ENCODE measurements around the gene GALNT9. TPM values are rescaled to one million over a fixed set of nuclear protein-coding genes. Genes with fewer than 3 reads are reported as not detected.

GALNT9 gene
- total RNA-seq, 1 donor from 2014 or later = 2.1 TPM

- H3K4me1 Mint-ChIP-seq (ENCODE audit: low read depth, unreplicated experiment) = no peaks in the 10 kb centered on the region
- H3K27ac ChIP-seq (ENCODE audit: low read depth, low read length) = no peak overlapping the region
- no peaks in the 10 kb centered on the region for H3K4me1 ChIP-seq (ENCODE audit: insufficient read depth, low read length)
- peaks cover 3% of the 10 kb centered on the region for H3K36me3 Mint-ChIP-seq (ENCODE audit: low read depth, unreplicated experiment)
- no peaks in the 10 kb centered on the region for H4K20me1 ChIP-seq (ENCODE audit: insufficient read depth, low read length)
- H3K27me3 Mint-ChIP-seq (ENCODE audit: low read depth, unreplicated experiment) = peaks cover 33% of the 10 kb centered on the region
- H3K9me3 ChIP-seq (ENCODE audit: insufficient read depth, low read depth, low read length) = peaks cover 2% of the 10 kb centered on the region
- no peak overlapping the region for H2AFZ ChIP-seq (ENCODE audit: low read depth, low read length)
- no peak for TF ChIP-seq CTCF (IDR thresholded peaks at IDR 0.05; ENCODE audit: insufficient read depth, low read depth, low read length)
- TF ChIP-seq EZH2 (IDR thresholded peaks at IDR 0.05; ENCODE audit: insufficient read depth, low read length) = no peak
- H3K79me2 ChIP-seq (ENCODE audit: insufficient read depth, low read length) = no peaks in the 10 kb centered on the region
- no peak overlapping the region for H3K27ac Mint-ChIP-seq (ENCODE audit: unreplicated experiment)
- H3K27me3 ChIP-seq (ENCODE audit: insufficient read depth, low read length) = no peaks in the 10 kb centered on the region
- no peaks in the 10 kb centered on the region for H3K36me3 ChIP-seq (ENCODE audit: insufficient read depth, low read length)
- no peak for DNase-seq (ENCODE audit: low read depth)
- H3K4me2 ChIP-seq (ENCODE audit: low read length) = no peak overlapping the region
- H3K4me3 ChIP-seq (ENCODE audit: insufficient read depth, low read depth, low read length) = no peak overlapping the region
- H3K9me3 Mint-ChIP-seq (ENCODE audit: unreplicated experiment) = peaks cover 5% of the 10 kb centered on the region
- H3K4me3 Mint-ChIP-seq (ENCODE audit: unreplicated experiment) = no peak overlapping the region
- no peak overlapping the region for H3K9ac ChIP-seq (ENCODE audit: low read length)
- FAIRE-seq = no peak
Observed at GRCh38 chr12:132235116-132235820, 94.1 kb downstream of the GALNT9 start.

GRCh38 chr12:132230381-132230780, 99.0 kb downstream of the GALNT9 start:
- no peak overlapping the region for H3K9ac ChIP-seq (ENCODE audit: low read length)
- H3K79me2 ChIP-seq (ENCODE audit: insufficient read depth, low read length) = no peaks in the 10 kb centered on the region
- Mint-ChIP-seq H3K9me3 (ENCODE audit: unreplicated experiment) (peaks cover 3% of the 10 kb centered on the region), H3K36me3 (ENCODE audit: low read depth, unreplicated experiment) (no peaks in the 10 kb centered on the region), H3K4me1 (ENCODE audit: low read depth, unreplicated experiment) (no peaks in the 10 kb centered on the region), H3K4me3 (ENCODE audit: unreplicated experiment) (no peak overlapping the region), H3K27me3 (ENCODE audit: low read depth, unreplicated experiment) (peaks cover 25% of the 10 kb centered on the region), H3K27ac (ENCODE audit: unreplicated experiment) (no peak overlapping the region)
- H4K20me1 ChIP-seq (ENCODE audit: insufficient read depth, low read length) = no peaks in the 10 kb centered on the region
- FAIRE-seq (no peak), DNase-seq (ENCODE audit: low read depth) (no peak)
- no peaks in the 10 kb centered on the region for H3K4me1 ChIP-seq (ENCODE audit: insufficient read depth, low read length)
- H2AFZ ChIP-seq (ENCODE audit: low read depth, low read length) = no peak overlapping the region
- H3K4me2 ChIP-seq (ENCODE audit: low read length) = no peak overlapping the region
- H3K36me3 ChIP-seq (ENCODE audit: insufficient read depth, low read length) = no peaks in the 10 kb centered on the region
- peaks cover 4% of the 10 kb centered on the region for H3K27me3 ChIP-seq (ENCODE audit: insufficient read depth, low read length)
- H3K27ac ChIP-seq (ENCODE audit: low read depth, low read length) = no peak overlapping the region
- no peak for TF ChIP-seq CTCF (IDR thresholded peaks at IDR 0.05; ENCODE audit: insufficient read depth, low read depth, low read length)
- no peak for TF ChIP-seq EZH2 (IDR thresholded peaks at IDR 0.05; ENCODE audit: insufficient read depth, low read length)
- peaks cover 8% of the 10 kb centered on the region for H3K9me3 ChIP-seq (ENCODE audit: insufficient read depth, low read depth, low read length)
- no peak overlapping the region for H3K4me3 ChIP-seq (ENCODE audit: insufficient read depth, low read depth, low read length)

GRCh38 chr12:132229926-132230325, 99.5 kb downstream of the GALNT9 start:
- Histone ChIP-seq H3K27me3 (ENCODE audit: insufficient read depth, low read length) (peaks cover 4% of the 10 kb centered on the region), H3K36me3 (ENCODE audit: insufficient read depth, low read length) (no peaks in the 10 kb centered on the region), H2AFZ (ENCODE audit: low read depth, low read length) (no peak overlapping the region), H3K9me3 (ENCODE audit: insufficient read depth, low read depth, low read length) (peaks cover 11% of the 10 kb centered on the region), H4K20me1 (ENCODE audit: insufficient read depth, low read length) (no peaks in the 10 kb centered on the region), H3K9ac (ENCODE audit: low read length) (no peak overlapping the region), H3K4me1 (ENCODE audit: insufficient read depth, low read length) (no peaks in the 10 kb centered on the region), H3K4me3 (ENCODE audit: insufficient read depth, low read depth, low read length) (no peak overlapping the region), H3K79me2 (ENCODE audit: insufficient read depth, low read length) (no peaks in the 10 kb centered on the region), H3K4me2 (ENCODE audit: low read length) (no peak overlapping the region), H3K27ac (ENCODE audit: low read depth, low read length) (no peak overlapping the region)
- no peaks in the 10 kb centered on the region for H3K36me3 Mint-ChIP-seq (ENCODE audit: low read depth, unreplicated experiment)
- FAIRE-seq (no peak), DNase-seq (ENCODE audit: low read depth) (no peak)
- peaks cover 20% of the 10 kb centered on the region for H3K27me3 Mint-ChIP-seq (ENCODE audit: low read depth, unreplicated experiment)
- TF ChIP-seq EZH2 (IDR thresholded peaks at IDR 0.05; ENCODE audit: insufficient read depth, low read length) = no peak
- H3K27ac Mint-ChIP-seq (ENCODE audit: unreplicated experiment) = no peak overlapping the region
- no peaks in the 10 kb centered on the region for H3K9me3 Mint-ChIP-seq (ENCODE audit: unreplicated experiment)
- no peak overlapping the region for H3K4me3 Mint-ChIP-seq (ENCODE audit: unreplicated experiment)
- H3K4me1 Mint-ChIP-seq (ENCODE audit: low read depth, unreplicated experiment) = no peaks in the 10 kb centered on the region

Data from astrocyte (in vitro differentiated cells and primary cell).